Peyer's patch (tissue), 4 donors: ENCODE results near the gene MCU. TPM values are rescaled to one million over a fixed set of nuclear protein-coding genes. Genes with fewer than 3 reads are reported as not detected.
"Not testable (repeated sequence)": the region's sequence is repeated elsewhere in the genome, so short reads cannot be mapped to it uniquely, and the experiment has no call there.

Experiments used
- DNase-seq, 3 donors: peaks; one replicate each; pipeline ENCODE4 v3.0.0-alpha.2; 2017 to 2019
- H3K27ac ChIP-seq, 4 donors: fragments of 200-600 bp; sonication (generic); one replicate each; pipeline ENCODE4 v1.5.1; 2016 to 2019
- H3K27me3 ChIP-seq, 2 donors: fragments of 200-600 bp; sonication (generic); one replicate each; pipeline ENCODE4 v1.5.1; 2019
- H3K36me3 ChIP-seq, 3 donors: fragments of 200-600 bp; sonication (generic); one replicate each; pipeline ENCODE4 v1.5.1; 2016 to 2019
- H3K4me1 ChIP-seq, 4 donors: fragments of 200-600 bp; sonication (generic); one replicate each; pipeline ENCODE4 v1.5.1; 2016 to 2019
- H3K4me3 ChIP-seq, 4 donors: fragments of 200-600 bp; sonication (generic); 1 replicate in 3 of 4; 2 replicates in 1 of 4; pipeline ENCODE4 v1.5.1; 2016 to 2019; ENCODE audit warnings: mild to moderate bottlenecking in 1 of 4
- H3K9me3 ChIP-seq, 4 donors: fragments of 200-600 bp; sonication (generic); one replicate each; pipeline ENCODE4 v1.5.1; 2016 to 2019; ENCODE audit warnings: mild to moderate bottlenecking in 1 of 4
- CTCF ChIP-seq, 6 experiments: fragments of 450-650 bp in 4 of 6; fragments of 200-600 bp in 2 of 6; sonication (generic) in 1 of 6; IDR thresholded peaks; one replicate each; pipeline ENCODE4 v1.5.1; 2017 to 2019; ENCODE audit warnings: antibody characterized with exemption in 6 of 6, mild to moderate bottlenecking in 3 of 6, moderate library complexity in 1 of 6
- POLR2A ChIP-seq, 2 donors: fragments of 450-650 bp; IDR thresholded peaks; one replicate each; pipeline ENCODE4 v1.5.1; 2017; ENCODE audit warnings: antibody characterized with exemption in 2 of 2, mild to moderate bottlenecking in 2 of 2, moderate library complexity in 2 of 2
- total RNA-seq, 4 donors: library from RNA; depleted of rRNA; stranded (reverse); fragments of >200 nt; gene quantifications; one replicate each; pipeline ENCODE4 v1.1.0, GENCODE V29; 2016

MCU gene
- total RNA-seq: 10 to 100 TPM; 44.6 to 65.8 (median 52.9) TPM

- TF ChIP-seq POLR2A (IDR thresholded peaks at IDR 0.05) (peak; percentile 74 to 92), CTCF (IDR thresholded peaks at IDR 0.05) (peak in 1 of 6 experiments; percentile 15)
- Histone ChIP-seq H3K36me3 (no peaks in the 10 kb centered on the region), H3K27me3 (no peaks in the 10 kb centered on the region), H3K4me1 (peaks cover 0 to 19% (median 2%) of the 10 kb centered on the region in 4 donors), H3K4me3 (peak within 1 kb of the TSS; percentile 71 to 96 (median 86)), H3K9me3 (no peaks in the 10 kb centered on the region), H3K27ac (peak within 1 kb of the TSS; percentile 89 to 99 (median 96))
- DNase-seq: peak; percentile 94 to 98 (median 96)
Measured at GRCh38 chr10:72691863-72692743, at the start of gene MCU. MCU (plus strand) TSS chr10:72692143; CDS start chr10:72692152, 9 bp downstream.

- Histone ChIP-seq H3K9me3 (no peaks in the 10 kb centered on the region), H3K27ac (no peak overlapping the region)
- no peak for DNase-seq
Measured at GRCh38 chr10:72642318-72642717, 49.6 kb upstream of the MCU start.

GRCh38 chr10:72645263-72645858, 46.6 kb upstream of the MCU start:
- no peaks in the 10 kb centered on the region for H3K36me3 ChIP-seq
- H3K27me3 ChIP-seq: no peaks in the 10 kb centered on the region
- H3K4me3 ChIP-seq: no peak overlapping the region
- no peaks in the 10 kb centered on the region for H3K4me1 ChIP-seq
- no peak for DNase-seq
- TF ChIP-seq CTCF (IDR thresholded peaks at IDR 0.05) (no peak), POLR2A (IDR thresholded peaks at IDR 0.05) (no peak)
- H3K9me3 ChIP-seq: no peaks in the 10 kb centered on the region
- no peak overlapping the region for H3K27ac ChIP-seq

More at GRCh38 chr10:72642318-72642717, 49.6 kb upstream of the MCU start:
- Histone ChIP-seq H3K4me1 (no peaks in the 10 kb centered on the region), H3K4me3 (no peak overlapping the region), H3K27me3 (no peaks in the 10 kb centered on the region), H3K36me3 (no peaks in the 10 kb centered on the region)
- TF ChIP-seq POLR2A (IDR thresholded peaks at IDR 0.05) (no peak), CTCF (IDR thresholded peaks at IDR 0.05) (no peak)

GRCh38 chr10:72646971-72647370, 45.0 kb upstream of the MCU start:
- H3K27me3 ChIP-seq, H3K4me1 ChIP-seq, DNase-seq, H3K9me3 ChIP-seq, H3K27ac ChIP-seq, H3K4me3 ChIP-seq, H3K36me3 ChIP-seq: not testable (repeated sequence)

GRCh38 chr10:72648301-72648700, 43.6 kb upstream of the MCU start:
- Histone ChIP-seq H3K36me3 (no peaks in the 10 kb centered on the region), H3K27ac (no peak overlapping the region), H3K4me3 (no peak overlapping the region), H3K27me3 (no peaks in the 10 kb centered on the region), H3K9me3 (no peaks in the 10 kb centered on the region), H3K4me1 (no peaks in the 10 kb centered on the region)
- TF ChIP-seq POLR2A (IDR thresholded peaks at IDR 0.05) (no peak), CTCF (IDR thresholded peaks at IDR 0.05) (no peak)
- DNase-seq: no peak

GRCh38 chr10:72649291-72649690, 42.7 kb upstream of the MCU start:
- no peak for TF ChIP-seq CTCF (IDR thresholded peaks at IDR 0.05)
- TF ChIP-seq POLR2A (IDR thresholded peaks at IDR 0.05): no peak
- no peaks in the 10 kb centered on the region for H3K27me3 ChIP-seq
- no peaks in the 10 kb centered on the region for H3K36me3 ChIP-seq
- no peaks in the 10 kb centered on the region for H3K9me3 ChIP-seq
- H3K4me1 ChIP-seq: no peaks in the 10 kb centered on the region
- no peak for DNase-seq
- no peak overlapping the region for H3K27ac ChIP-seq
- H3K4me3 ChIP-seq: no peak overlapping the region
